Kidney tubule cell (primary cell): ENCODE measurements around the gene ADAM8.

Experiments used
- DNase-seq: peaks from one replicate; pipeline ENCODE4 v3.0.0-alpha.2; 2018; ENCODE audit warnings: low spot score

ADAM8 gene

DNA sequence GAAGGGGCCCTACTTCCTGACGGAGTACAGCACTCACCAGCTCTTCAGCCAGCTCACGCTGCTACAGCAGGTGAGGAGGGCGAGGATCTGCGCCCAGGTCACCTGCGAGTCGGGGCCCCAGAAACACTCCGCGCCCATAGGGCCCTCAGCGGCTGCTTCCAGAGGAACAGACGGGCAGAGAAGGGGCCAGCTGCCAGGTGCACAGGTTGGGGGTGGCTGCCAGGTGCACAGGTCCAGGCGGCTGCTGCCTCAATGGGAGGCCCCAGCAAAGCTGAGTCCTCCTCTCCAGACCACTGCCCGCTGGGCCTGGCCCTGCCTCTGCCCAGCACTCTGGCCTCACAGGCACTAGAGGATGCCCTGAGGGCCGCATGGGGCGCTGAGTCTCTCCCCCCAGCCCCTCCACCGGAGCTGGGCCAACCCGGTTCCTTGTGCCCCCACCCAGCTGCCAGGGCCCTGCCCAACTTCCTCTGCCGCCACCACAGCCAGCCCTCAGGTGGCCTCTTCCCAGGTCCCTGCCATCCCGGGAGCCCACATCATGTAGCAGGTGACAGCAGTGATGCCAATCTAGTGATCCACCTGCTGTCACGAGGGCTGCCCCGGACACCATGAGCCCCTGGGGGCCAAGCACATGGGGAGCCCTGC, 63.7 kb downstream of the ADAM8 start:
- no peak for DNase-seq
